Measurements from ENCODE around the gene CYP27B1. TPM values are rescaled to one million over a fixed set of nuclear protein-coding genes. Genes with fewer than 3 reads are reported as not detected.
A peak's percentile ranks its signal among the peaks of the same experiment; 100 is the strongest.

CYP27B1 gene
- total and polyA plus RNA-seq, 9 of the 15 experiments (the other 6 are each of a cell fraction or from before 2014, with no cell fraction given): 0.18 to 4.2 (median 1.8) TPM

DNA sequence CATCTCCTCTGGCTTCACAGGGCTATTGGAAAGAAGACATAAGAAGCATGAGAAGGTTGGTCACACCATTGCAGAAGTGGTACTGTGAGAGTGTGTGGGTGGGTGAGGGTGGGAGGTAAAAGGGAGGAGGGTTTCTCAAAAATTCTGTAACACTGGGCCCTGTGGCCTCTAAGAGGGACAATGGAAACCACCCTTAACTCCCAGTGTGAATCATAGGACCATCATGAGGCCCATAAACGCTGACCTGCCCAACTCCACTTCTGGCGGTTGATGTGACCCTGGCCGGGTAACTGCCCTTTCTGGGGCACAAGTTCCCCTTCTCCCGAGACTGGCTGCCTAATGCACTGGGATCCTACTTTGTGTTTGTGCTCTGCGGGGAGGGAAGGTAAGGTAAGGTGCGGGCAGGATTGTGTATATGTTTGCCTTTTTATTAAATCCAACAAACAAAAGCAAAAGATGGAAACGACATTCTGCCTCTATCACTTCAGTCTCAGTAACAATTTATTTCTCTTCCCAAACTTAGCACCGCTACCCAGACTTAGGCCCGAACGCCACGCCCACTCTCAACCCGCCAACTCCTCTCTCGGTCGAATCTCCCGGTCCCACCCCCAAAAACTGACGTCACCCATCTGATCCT is 4.5 kb upstream of the CYP27B1 start (continued):
- TF ChIP-seq, protein P1, sequence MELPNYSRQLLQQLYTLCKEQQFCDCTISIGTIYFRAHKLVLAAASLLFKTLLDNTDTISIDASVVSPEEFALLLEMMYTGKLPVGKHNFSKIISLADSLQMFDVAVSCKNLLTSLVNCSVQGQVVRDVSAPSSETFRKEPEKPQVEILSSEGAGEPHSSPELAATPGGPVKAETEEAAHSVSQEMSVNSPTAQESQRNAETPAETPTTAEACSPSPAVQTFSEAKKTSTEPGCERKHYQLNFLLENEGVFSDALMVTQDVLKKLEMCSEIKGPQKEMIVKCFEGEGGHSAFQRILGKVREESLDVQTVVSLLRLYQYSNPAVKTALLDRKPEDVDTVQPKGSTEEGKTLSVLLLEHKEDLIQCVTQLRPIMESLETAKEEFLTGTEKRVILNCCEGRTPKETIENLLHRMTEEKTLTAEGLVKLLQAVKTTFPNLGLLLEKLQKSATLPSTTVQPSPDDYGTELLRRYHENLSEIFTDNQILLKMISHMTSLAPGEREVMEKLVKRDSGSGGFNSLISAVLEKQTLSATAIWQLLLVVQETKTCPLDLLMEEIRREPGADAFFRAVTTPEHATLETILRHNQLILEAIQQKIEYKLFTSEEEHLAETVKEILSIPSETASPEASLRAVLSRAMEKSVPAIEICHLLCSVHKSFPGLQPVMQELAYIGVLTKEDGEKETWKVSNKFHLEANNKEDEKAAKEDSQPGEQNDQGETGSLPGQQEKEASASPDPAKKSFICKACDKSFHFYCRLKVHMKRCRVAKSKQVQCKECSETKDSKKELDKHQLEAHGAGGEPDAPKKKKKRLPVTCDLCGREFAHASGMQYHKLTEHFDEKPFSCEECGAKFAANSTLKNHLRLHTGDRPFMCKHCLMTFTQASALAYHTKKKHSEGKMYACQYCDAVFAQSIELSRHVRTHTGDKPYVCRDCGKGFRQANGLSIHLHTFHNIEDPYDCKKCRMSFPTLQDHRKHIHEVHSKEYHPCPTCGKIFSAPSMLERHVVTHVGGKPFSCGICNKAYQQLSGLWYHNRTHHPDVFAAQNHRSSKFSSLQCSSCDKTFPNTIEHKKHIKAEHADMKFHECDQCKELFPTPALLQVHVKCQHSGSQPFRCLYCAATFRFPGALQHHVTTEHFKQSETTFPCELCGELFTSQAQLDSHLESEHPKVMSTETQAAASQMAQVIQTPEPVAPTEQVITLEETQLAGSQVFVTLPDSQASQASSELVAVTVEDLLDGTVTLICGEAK (IDR thresholded peaks at IDR 0.05): 0 out of 2 replicates have a peak, but pooled peaks have one; percentile 4
- TF ChIP-seq, protein P1 (CRISPR knock-in tag; IDR thresholded peaks at IDR 0.05): peak; percentile 33; the same call in 1 of the 2 replicates
- no peak for TF ChIP-seq NR2C2 (CRISPR knock-in tag; IDR thresholded peaks at IDR 0.05)
- no peak; the same call in 1 of the 2 replicates for TF ChIP-seq NR2C2 (tag; IDR thresholded peaks at IDR 0.05)
- no peak for TF ChIP-seq HDAC8 (tag; IDR thresholded peaks at IDR 0.05)
- 0 out of 4 replicates have a peak, but pooled peaks of 1 of the 2 experiments have one; percentile 43 for TF ChIP-seq ARNT (IDR thresholded peaks at IDR 0.05)
- no peak for TF ChIP-seq ZNF75A (CRISPR knock-in tag; IDR thresholded peaks at IDR 0.05)
- TF ChIP-seq, protein P2, sequence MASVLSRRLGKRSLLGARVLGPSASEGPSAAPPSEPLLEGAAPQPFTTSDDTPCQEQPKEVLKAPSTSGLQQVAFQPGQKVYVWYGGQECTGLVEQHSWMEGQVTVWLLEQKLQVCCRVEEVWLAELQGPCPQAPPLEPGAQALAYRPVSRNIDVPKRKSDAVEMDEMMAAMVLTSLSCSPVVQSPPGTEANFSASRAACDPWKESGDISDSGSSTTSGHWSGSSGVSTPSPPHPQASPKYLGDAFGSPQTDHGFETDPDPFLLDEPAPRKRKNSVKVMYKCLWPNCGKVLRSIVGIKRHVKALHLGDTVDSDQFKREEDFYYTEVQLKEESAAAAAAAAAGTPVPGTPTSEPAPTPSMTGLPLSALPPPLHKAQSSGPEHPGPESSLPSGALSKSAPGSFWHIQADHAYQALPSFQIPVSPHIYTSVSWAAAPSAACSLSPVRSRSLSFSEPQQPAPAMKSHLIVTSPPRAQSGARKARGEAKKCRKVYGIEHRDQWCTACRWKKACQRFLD (CRISPR knock-in tag; IDR thresholded peaks at IDR 0.05): peak; percentile 19
- no peak for TF ChIP-seq U2AF1 (optimal IDR thresholded peaks at IDR 0.05; ENCODE audit: low read depth, low read length)
- TF ChIP-seq, protein P3, sequence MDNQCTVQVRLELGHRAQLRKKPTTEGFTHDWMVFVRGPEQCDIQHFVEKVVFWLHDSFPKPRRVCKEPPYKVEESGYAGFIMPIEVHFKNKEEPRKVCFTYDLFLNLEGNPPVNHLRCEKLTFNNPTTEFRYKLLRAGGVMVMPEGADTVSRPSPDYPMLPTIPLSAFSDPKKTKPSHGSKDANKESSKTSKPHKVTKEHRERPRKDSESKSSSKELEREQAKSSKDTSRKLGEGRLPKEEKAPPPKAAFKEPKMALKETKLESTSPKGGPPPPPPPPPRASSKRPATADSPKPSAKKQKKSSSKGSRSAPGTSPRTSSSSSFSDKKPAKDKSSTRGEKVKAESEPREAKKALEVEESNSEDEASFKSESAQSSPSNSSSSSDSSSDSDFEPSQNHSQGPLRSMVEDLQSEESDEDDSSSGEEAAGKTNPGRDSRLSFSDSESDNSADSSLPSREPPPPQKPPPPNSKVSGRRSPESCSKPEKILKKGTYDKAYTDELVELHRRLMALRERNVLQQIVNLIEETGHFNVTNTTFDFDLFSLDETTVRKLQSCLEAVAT (IDR thresholded peaks at IDR 0.05): peak in 1 of 2 experiments; percentile 15; a peak in 1 of 4 replicates
- TF ChIP-seq JUND (IDR thresholded peaks at IDR 0.05; ENCODE audit: borderline replicate concordance, low read depth, low read length): peak; percentile 78
- no peak; the same call in 2 of the 3 replicates for TF ChIP-seq JUND (tag; IDR thresholded peaks at IDR 0.05; ENCODE audit: borderline replicate concordance, low read depth, low read length)
